ENCODE measurements around the gene RTKN. TPM values are rescaled to one million over a fixed set of nuclear protein-coding genes. Genes with fewer than 3 reads are reported as not detected.

Gene RTKN
- total RNA-seq, 1 experiment from 2014 or later, result 83.1 TPM

- H3K27ac ChIP-seq (ENCODE audit: low read length), result no peak overlapping the region
- intact Hi-C loops (cut with micrococcal nuclease; ENCODE audit: unreplicated experiment) (no loop called here), in situ Hi-C loops (cut with HindIII; ENCODE audit: low pct_unique_long_range_greater_than_20kb, low sequenced_read_pairs) (no loop called here)
- ATAC-seq (no peak), DNase-seq (ENCODE audit: low read depth, low spot score) (no peak)
- ChIA-PET CTCF (interaction anchor here (1.1 kb wide), 1 partner anchor 146 kb away, joined by 3 read pairs; no protein-coding TSS in a partner anchor), POLR2A (no interaction called here)
- peaks cover 4% of the 10 kb centered on the region; the same call in 1 of the 2 replicates for H3K36me3 ChIP-seq (ENCODE audit: control insufficient read depth, insufficient read depth, low read length)
- H3K9me3 ChIP-seq (ENCODE audit: control insufficient read depth, insufficient read depth, low read depth, low read length), result no peaks in the 10 kb centered on the region
- H3K4me3 ChIP-seq (ENCODE audit: low read depth in 2 of 2, low read length in 2 of 2), result no peak overlapping the region
- TF ChIP-seq SIN3A (IDR thresholded peaks at IDR 0.05; ENCODE audit: borderline replicate concordance, insufficient read depth, low read depth, low read length), result no peak
- TF ChIP-seq TCF7L2 (IDR thresholded peaks at IDR 0.05; ENCODE audit: low read depth, low read length), result no peak
- TF ChIP-seq, protein P1, sequence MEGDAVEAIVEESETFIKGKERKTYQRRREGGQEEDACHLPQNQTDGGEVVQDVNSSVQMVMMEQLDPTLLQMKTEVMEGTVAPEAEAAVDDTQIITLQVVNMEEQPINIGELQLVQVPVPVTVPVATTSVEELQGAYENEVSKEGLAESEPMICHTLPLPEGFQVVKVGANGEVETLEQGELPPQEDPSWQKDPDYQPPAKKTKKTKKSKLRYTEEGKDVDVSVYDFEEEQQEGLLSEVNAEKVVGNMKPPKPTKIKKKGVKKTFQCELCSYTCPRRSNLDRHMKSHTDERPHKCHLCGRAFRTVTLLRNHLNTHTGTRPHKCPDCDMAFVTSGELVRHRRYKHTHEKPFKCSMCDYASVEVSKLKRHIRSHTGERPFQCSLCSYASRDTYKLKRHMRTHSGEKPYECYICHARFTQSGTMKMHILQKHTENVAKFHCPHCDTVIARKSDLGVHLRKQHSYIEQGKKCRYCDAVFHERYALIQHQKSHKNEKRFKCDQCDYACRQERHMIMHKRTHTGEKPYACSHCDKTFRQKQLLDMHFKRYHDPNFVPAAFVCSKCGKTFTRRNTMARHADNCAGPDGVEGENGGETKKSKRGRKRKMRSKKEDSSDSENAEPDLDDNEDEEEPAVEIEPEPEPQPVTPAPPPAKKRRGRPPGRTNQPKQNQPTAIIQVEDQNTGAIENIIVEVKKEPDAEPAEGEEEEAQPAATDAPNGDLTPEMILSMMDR (IDR thresholded peaks at IDR 0.05), result no peak
- TF ChIP-seq REST (IDR thresholded peaks at IDR 0.05; ENCODE audit: insufficient read depth in 1 of 2, low read depth in 2 of 2, low read length in 1 of 2), result no peak
- no peak for TF ChIP-seq POLR2AphosphoS5 (IDR thresholded peaks at IDR 0.05; ENCODE audit: low read depth, low read length)
- H3K27me3 ChIP-seq (ENCODE audit: control insufficient read depth, insufficient read depth, low read length), result no peaks in the 10 kb centered on the region
- no TSS peak for BruUV-seq (replicated peaks)
- H3K4me1 ChIP-seq (ENCODE audit: control insufficient read depth, insufficient read depth, low read length), result peaks cover 6% of the 10 kb centered on the region; the same call in 1 of the 2 replicates
Measured at GRCh38 chr2:74396149-74396548, 45.6 kb downstream of the RTKN start.

DNA sequence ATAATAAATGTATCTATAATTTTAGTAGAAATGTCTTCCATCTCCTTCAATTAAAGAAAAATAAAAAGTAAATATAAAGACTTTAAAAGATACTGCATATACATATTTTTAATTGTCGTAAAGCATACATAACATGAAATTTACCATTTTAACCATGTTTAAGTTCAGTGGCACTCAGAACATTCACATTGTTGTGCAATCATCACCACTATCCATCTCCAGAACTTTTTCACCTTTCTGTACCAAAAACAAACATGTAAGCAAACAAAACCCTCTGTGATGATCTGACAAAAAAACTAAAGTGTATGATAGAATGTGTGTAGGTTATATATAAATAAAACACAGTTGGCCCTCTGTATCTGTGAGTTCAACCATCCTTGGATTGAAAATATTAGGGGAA is 48.2 kb downstream of the RTKN start:
- intact Hi-C loops (cut with micrococcal nuclease; ENCODE audit: unreplicated experiment) (loop anchor here (5.0 kb wide), 1 partner anchor 141 kb away; no protein-coding TSS in a partner anchor), in situ Hi-C loops (cut with HindIII; ENCODE audit: low pct_unique_long_range_greater_than_20kb, low sequenced_read_pairs) (no loop called here)
- Histone ChIP-seq H3K27ac (ENCODE audit: low read length) (no peak overlapping the region), H3K36me3 (ENCODE audit: control insufficient read depth, insufficient read depth, low read length) (peaks cover 8% of the 10 kb centered on the region; the same call in 1 of the 2 replicates), H3K4me3 (ENCODE audit: low read depth in 2 of 2, low read length in 2 of 2) (no peak overlapping the region), H3K27me3 (ENCODE audit: control insufficient read depth, insufficient read depth, low read length) (no peaks in the 10 kb centered on the region), H3K9me3 (ENCODE audit: control insufficient read depth, insufficient read depth, low read depth, low read length) (no peaks in the 10 kb centered on the region), H3K4me1 (ENCODE audit: control insufficient read depth, insufficient read depth, low read length) (peaks cover 21% of the 10 kb centered on the region)
- no peak for DNase-seq (ENCODE audit: low read depth, low spot score)
- CTCF ChIA-PET, result no interaction called here
- BruUV-seq (replicated peaks), result no TSS peak
- TF ChIP-seq TCF7L2 (IDR thresholded peaks at IDR 0.05; ENCODE audit: low read depth, low read length) (no peak), POLR2AphosphoS5 (IDR thresholded peaks at IDR 0.05; ENCODE audit: low read depth, low read length) (no peak)
- no peak for ATAC-seq
- POLR2A ChIA-PET, result no interaction called here

GRCh38 chr2:74392449-74392743 is 49.3 kb downstream of the RTKN start:
- DNase-seq (ENCODE audit: low read depth, low spot score) (no peak), ATAC-seq (peak; percentile 57; the same call in 1 of the 2 replicates)
- no TSS peak for BruUV-seq (replicated peaks)
- Histone ChIP-seq H3K4me1 (ENCODE audit: control insufficient read depth, insufficient read depth, low read length) (peaks cover 21% of the 10 kb centered on the region), H3K4me3 (ENCODE audit: low read depth in 2 of 2, low read length in 2 of 2) (peak overlapping the region; percentile 91 to 99), H3K36me3 (ENCODE audit: control insufficient read depth, insufficient read depth, low read length) (peaks cover 8% of the 10 kb centered on the region; the same call in 1 of the 2 replicates), H3K27ac (ENCODE audit: low read length) (peak overlapping the region; percentile 94), H3K9me3 (ENCODE audit: control insufficient read depth, insufficient read depth, low read depth, low read length) (no peaks in the 10 kb centered on the region), H3K27me3 (ENCODE audit: control insufficient read depth, insufficient read depth, low read length) (no peaks in the 10 kb centered on the region)
- POLR2A ChIA-PET, result no interaction called here
- CTCF ChIA-PET, result interaction anchor here (0.6 kb wide), 1 partner anchor 141 kb away, joined by 4 read pairs; no protein-coding TSS in a partner anchor
- intact Hi-C loops (cut with micrococcal nuclease; ENCODE audit: unreplicated experiment) (loop anchor here (5.0 kb wide), 1 partner anchor 140 kb away; no protein-coding TSS in a partner anchor), in situ Hi-C loops (cut with HindIII; ENCODE audit: low pct_unique_long_range_greater_than_20kb, low sequenced_read_pairs) (no loop called here)
- TF ChIP-seq SIN3A (IDR thresholded peaks at IDR 0.05; ENCODE audit: borderline replicate concordance, insufficient read depth, low read depth, low read length), result no peak
- no peak for TF ChIP-seq POLR2AphosphoS5 (IDR thresholded peaks at IDR 0.05; ENCODE audit: low read depth, low read length)
- no peak for TF ChIP-seq REST (IDR thresholded peaks at IDR 0.05; ENCODE audit: insufficient read depth in 1 of 2, low read depth in 2 of 2, low read length in 1 of 2)
- TF ChIP-seq, protein P1 (IDR thresholded peaks at IDR 0.05), result no peak
- no peak for TF ChIP-seq TCF7L2 (IDR thresholded peaks at IDR 0.05; ENCODE audit: low read depth, low read length)

Measured in Panc1 (cell line).